ENCODE data around the gene FOXE1. TPM values are rescaled to one million over a fixed set of nuclear protein-coding genes. Genes with fewer than 3 reads are reported as not detected.

FOXE1 gene
- total RNA-seq, 1 donor, result not detected

DNA sequence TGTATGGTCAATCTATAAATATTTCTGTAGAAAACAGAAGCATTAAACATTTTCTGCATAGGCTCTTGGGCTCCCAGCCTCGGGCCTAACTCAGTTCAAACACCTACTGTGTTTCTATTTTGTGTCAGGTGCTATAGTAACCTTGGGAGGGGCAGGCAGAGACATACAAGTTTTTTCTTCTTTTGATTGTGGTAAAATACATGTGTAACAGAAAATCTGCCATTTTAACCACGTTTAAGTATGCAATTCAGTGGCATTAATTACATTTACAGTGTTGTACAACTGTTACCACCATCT, 40.8 kb upstream of the FOXE1 start:
- no peak overlapping the region for H3K27ac ChIP-seq (ENCODE audit: low read depth, low read length)
- H2AFZ ChIP-seq (ENCODE audit: low read length), result no peak overlapping the region
- H3K36me3 ChIP-seq (ENCODE audit: insufficient read depth, low read length), result no peaks in the 10 kb centered on the region
- no peaks in the 10 kb centered on the region for H3K9me3 ChIP-seq (ENCODE audit: low read depth, low read length)
- H3K4me3 ChIP-seq (ENCODE audit: insufficient read depth, low read length), result no peak overlapping the region
- H3K4me1 ChIP-seq (ENCODE audit: insufficient read depth, low read length), result no peaks in the 10 kb centered on the region
- H3K79me2 ChIP-seq (ENCODE audit: insufficient read depth, low read length), result no peaks in the 10 kb centered on the region
- H3K4me2 ChIP-seq (ENCODE audit: insufficient read depth, low read length), result no peak overlapping the region
- no peak for DNase-seq (ENCODE audit: insufficient read length, low spot score, missing footprints)
- H4K20me1 ChIP-seq (ENCODE audit: insufficient read depth, low read length), result no peaks in the 10 kb centered on the region
- TF ChIP-seq, protein P1, sequence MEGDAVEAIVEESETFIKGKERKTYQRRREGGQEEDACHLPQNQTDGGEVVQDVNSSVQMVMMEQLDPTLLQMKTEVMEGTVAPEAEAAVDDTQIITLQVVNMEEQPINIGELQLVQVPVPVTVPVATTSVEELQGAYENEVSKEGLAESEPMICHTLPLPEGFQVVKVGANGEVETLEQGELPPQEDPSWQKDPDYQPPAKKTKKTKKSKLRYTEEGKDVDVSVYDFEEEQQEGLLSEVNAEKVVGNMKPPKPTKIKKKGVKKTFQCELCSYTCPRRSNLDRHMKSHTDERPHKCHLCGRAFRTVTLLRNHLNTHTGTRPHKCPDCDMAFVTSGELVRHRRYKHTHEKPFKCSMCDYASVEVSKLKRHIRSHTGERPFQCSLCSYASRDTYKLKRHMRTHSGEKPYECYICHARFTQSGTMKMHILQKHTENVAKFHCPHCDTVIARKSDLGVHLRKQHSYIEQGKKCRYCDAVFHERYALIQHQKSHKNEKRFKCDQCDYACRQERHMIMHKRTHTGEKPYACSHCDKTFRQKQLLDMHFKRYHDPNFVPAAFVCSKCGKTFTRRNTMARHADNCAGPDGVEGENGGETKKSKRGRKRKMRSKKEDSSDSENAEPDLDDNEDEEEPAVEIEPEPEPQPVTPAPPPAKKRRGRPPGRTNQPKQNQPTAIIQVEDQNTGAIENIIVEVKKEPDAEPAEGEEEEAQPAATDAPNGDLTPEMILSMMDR (IDR thresholded peaks at IDR 0.05; ENCODE audit: extremely low read depth, low read depth, low read length), result no peak
- peaks cover 19% of the 10 kb centered on the region for H3K27me3 ChIP-seq (ENCODE audit: insufficient read depth, low read length)

DNA sequence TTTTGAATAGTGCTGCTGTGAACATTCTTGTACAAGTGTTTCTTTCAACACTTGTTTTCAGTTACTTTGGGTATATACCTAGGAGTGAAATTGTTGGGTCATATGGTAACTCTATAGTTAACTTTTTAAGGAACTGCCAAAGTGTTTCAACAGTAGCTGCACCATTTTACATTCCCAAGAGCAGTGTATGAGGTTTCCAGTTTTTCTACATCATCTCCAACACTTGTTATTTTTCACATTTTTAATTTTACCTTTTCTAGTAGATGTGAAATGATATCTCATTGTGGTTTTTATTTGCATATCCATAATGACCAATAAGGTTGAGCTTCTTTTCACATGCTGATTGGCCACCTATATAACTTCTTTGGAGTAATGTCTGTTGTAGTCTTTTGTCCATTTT, 40.0 kb upstream of the FOXE1 start:
- Histone ChIP-seq H2AFZ (ENCODE audit: low read length) (no peak overlapping the region), H4K20me1 (ENCODE audit: insufficient read depth, low read length) (no peaks in the 10 kb centered on the region), H3K27me3 (ENCODE audit: insufficient read depth, low read length) (peaks cover 22% of the 10 kb centered on the region), H3K4me2 (ENCODE audit: insufficient read depth, low read length) (no peak overlapping the region), H3K4me3 (ENCODE audit: insufficient read depth, low read length) (no peak overlapping the region), H3K4me1 (ENCODE audit: insufficient read depth, low read length) (no peaks in the 10 kb centered on the region), H3K9me3 (ENCODE audit: low read depth, low read length) (no peaks in the 10 kb centered on the region), H3K79me2 (ENCODE audit: insufficient read depth, low read length) (no peaks in the 10 kb centered on the region), H3K36me3 (ENCODE audit: insufficient read depth, low read length) (no peaks in the 10 kb centered on the region), H3K27ac (ENCODE audit: low read depth, low read length) (no peak overlapping the region)
- TF ChIP-seq, protein P1 (IDR thresholded peaks at IDR 0.05; ENCODE audit: extremely low read depth, low read depth, low read length), result no peak
- no peak for DNase-seq (ENCODE audit: insufficient read length, low spot score, missing footprints)

DNA sequence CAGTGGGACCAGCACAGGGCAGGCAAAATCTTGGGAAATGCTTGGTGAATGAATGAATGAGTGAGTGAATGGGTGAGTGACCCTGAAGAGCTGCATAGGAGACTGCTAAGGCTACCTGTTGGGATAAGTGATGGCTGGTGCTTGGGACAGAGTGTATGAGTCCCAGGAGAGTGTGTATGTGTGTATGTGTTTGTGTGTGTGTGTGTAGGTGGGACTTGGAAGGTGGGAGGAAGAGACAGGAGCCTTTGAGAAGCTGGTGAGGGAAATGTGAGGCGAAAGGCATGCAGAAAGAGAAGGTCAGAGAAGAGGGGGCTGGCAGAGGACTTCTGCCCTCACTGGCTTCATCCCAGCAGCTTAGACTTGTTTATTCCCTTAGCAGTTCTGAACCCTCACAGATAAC, 33.3 kb upstream of the FOXE1 start:
- peaks cover 45% of the 10 kb centered on the region for H3K27me3 ChIP-seq (ENCODE audit: insufficient read depth, low read length)
- H3K79me2 ChIP-seq (ENCODE audit: insufficient read depth, low read length), result no peaks in the 10 kb centered on the region
- no peak for DNase-seq (ENCODE audit: insufficient read length, low spot score, missing footprints)
- H3K4me2 ChIP-seq (ENCODE audit: insufficient read depth, low read length), result no peak overlapping the region
- H3K9me3 ChIP-seq (ENCODE audit: low read depth, low read length), result no peaks in the 10 kb centered on the region
- no peaks in the 10 kb centered on the region for H3K4me1 ChIP-seq (ENCODE audit: insufficient read depth, low read length)
- H3K27ac ChIP-seq (ENCODE audit: low read depth, low read length), result no peak overlapping the region
- no peaks in the 10 kb centered on the region for H3K36me3 ChIP-seq (ENCODE audit: insufficient read depth, low read length)
- no peak overlapping the region for H3K4me3 ChIP-seq (ENCODE audit: insufficient read depth, low read length)
- TF ChIP-seq, protein P1 (IDR thresholded peaks at IDR 0.05; ENCODE audit: extremely low read depth, low read depth, low read length), result no peak
- H4K20me1 ChIP-seq (ENCODE audit: insufficient read depth, low read length), result no peaks in the 10 kb centered on the region
- no peak overlapping the region for H2AFZ ChIP-seq (ENCODE audit: low read length)

DNA sequence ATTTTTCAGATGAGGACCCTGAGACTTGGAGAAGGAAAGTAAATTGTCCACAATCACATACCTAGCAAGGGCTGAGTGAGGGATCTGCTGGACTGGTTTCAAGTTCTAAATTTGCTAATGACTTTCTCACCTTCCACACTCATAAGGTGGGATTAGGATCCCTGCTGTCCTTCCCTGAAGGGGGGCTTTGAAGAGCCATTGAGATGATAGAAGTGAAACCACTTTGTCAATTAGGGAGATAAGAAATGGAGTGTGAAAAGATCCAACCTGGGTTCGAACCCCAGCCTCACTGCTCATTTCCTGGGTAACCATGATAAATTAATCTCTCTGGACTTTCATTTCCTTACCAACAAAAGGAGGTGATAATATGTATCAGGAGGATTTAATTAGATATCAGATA, 32.7 kb upstream of the FOXE1 start:
- TF ChIP-seq, protein P1 (IDR thresholded peaks at IDR 0.05; ENCODE audit: extremely low read depth, low read depth, low read length), result no peak
- Histone ChIP-seq H2AFZ (ENCODE audit: low read length) (no peak overlapping the region), H3K4me1 (ENCODE audit: insufficient read depth, low read length) (no peaks in the 10 kb centered on the region), H3K79me2 (ENCODE audit: insufficient read depth, low read length) (no peaks in the 10 kb centered on the region), H4K20me1 (ENCODE audit: insufficient read depth, low read length) (no peaks in the 10 kb centered on the region), H3K9me3 (ENCODE audit: low read depth, low read length) (no peaks in the 10 kb centered on the region), H3K4me3 (ENCODE audit: insufficient read depth, low read length) (no peak overlapping the region), H3K4me2 (ENCODE audit: insufficient read depth, low read length) (no peak overlapping the region), H3K27ac (ENCODE audit: low read depth, low read length) (no peak overlapping the region), H3K36me3 (ENCODE audit: insufficient read depth, low read length) (no peaks in the 10 kb centered on the region), H3K27me3 (ENCODE audit: insufficient read depth, low read length) (peaks cover 49% of the 10 kb centered on the region)
- DNase-seq (ENCODE audit: insufficient read length, low spot score, missing footprints), result no peak
